KOPT-K1 (cell line): Measurements from ENCODE around the gene GDF2.

ENCODE experiments used
- H3K27ac ChIP-seq: fragments of 200-600 bp; sonication (generic); 2 replicates; pipeline ENCODE4 v1.5.1; 2016; ENCODE audit warnings: antibody characterized with exemption, mild to moderate bottlenecking, low read depth, low read length; ENCODE audit not compliant: poor library complexity, severe bottlenecking
- H3K36me3 ChIP-seq: fragments of 200-600 bp; sonication (generic); 2 replicates; pipeline ENCODE4 v1.5.1; 2017; ENCODE audit warnings: antibody characterized with exemption, mild to moderate bottlenecking, low read length, moderate library complexity; ENCODE audit not compliant: insufficient read depth
- H3K9me3 ChIP-seq: fragments of 200-600 bp; sonication (generic); 2 replicates; pipeline ENCODE4 v1.5.1; 2017; ENCODE audit warnings: antibody characterized with exemption, low read length, mild to moderate bottlenecking; ENCODE audit not compliant: insufficient read depth, poor library complexity, severe bottlenecking

GDF2 gene

GRCh38 chr10:47331491-47331890, 9.2 kb downstream of the GDF2 start:
- Histone ChIP-seq H3K36me3 (no peaks in the 10 kb centered on the region), H3K9me3 (no peaks in the 10 kb centered on the region)

GRCh38 chr10:47331954-47332353, 9.7 kb downstream of the GDF2 start:
- H3K36me3 ChIP-seq: no peaks in the 10 kb centered on the region
- H3K27ac ChIP-seq: no peak overlapping the region
- no peaks in the 10 kb centered on the region for H3K9me3 ChIP-seq

More at GRCh38 chr10:47331491-47331890, 9.2 kb downstream of the GDF2 start:
- no peak overlapping the region for H3K27ac ChIP-seq

- no peaks in the 10 kb centered on the region for H3K9me3 ChIP-seq
- H3K36me3 ChIP-seq: no peaks in the 10 kb centered on the region
- no peak overlapping the region for H3K27ac ChIP-seq
Measured at GRCh38 chr10:47332371-47332770, 10.1 kb downstream of the GDF2 start.

GRCh38 chr10:47332946-47333345, 10.7 kb downstream of the GDF2 start:
- H3K27ac ChIP-seq: no peak overlapping the region
- H3K9me3 ChIP-seq: no peaks in the 10 kb centered on the region
- H3K36me3 ChIP-seq: no peaks in the 10 kb centered on the region

GRCh38 chr10:47333532-47333931, 11.3 kb downstream of the GDF2 start:
- no peaks in the 10 kb centered on the region for H3K36me3 ChIP-seq
- no peak overlapping the region for H3K27ac ChIP-seq
- no peaks in the 10 kb centered on the region for H3K9me3 ChIP-seq

GRCh38 chr10:47334466-47335295, 12.4 kb downstream of the GDF2 start:
- H3K9me3 ChIP-seq: no peaks in the 10 kb centered on the region
- no peaks in the 10 kb centered on the region for H3K36me3 ChIP-seq
- no peak overlapping the region for H3K27ac ChIP-seq

GRCh38 chr10:47335906-47336305, 13.7 kb downstream of the GDF2 start:
- Histone ChIP-seq H3K27ac (no peak overlapping the region), H3K36me3 (no peaks in the 10 kb centered on the region), H3K9me3 (no peaks in the 10 kb centered on the region)

GRCh38 chr10:47336387-47337134, 14.3 kb downstream of the GDF2 start:
- Histone ChIP-seq H3K36me3 (no peaks in the 10 kb centered on the region), H3K9me3 (no peaks in the 10 kb centered on the region), H3K27ac (no peak overlapping the region)

- Histone ChIP-seq H3K27ac (no peak overlapping the region), H3K36me3 (no peaks in the 10 kb centered on the region), H3K9me3 (no peaks in the 10 kb centered on the region)
Measured at GRCh38 chr10:47337310-47337709, 15.1 kb downstream of the GDF2 start.

GRCh38 chr10:47339186-47339735, 17.0 kb downstream of the GDF2 start:
- no peak overlapping the region for H3K27ac ChIP-seq
- no peaks in the 10 kb centered on the region for H3K9me3 ChIP-seq
- no peaks in the 10 kb centered on the region for H3K36me3 ChIP-seq

- no peak overlapping the region for H3K27ac ChIP-seq
- no peaks in the 10 kb centered on the region for H3K36me3 ChIP-seq
- H3K9me3 ChIP-seq: no peaks in the 10 kb centered on the region
Measured at GRCh38 chr10:47339759-47340607, 17.7 kb downstream of the GDF2 start.

- H3K27ac ChIP-seq: no peak overlapping the region
- H3K36me3 ChIP-seq: no peaks in the 10 kb centered on the region
- H3K9me3 ChIP-seq: no peaks in the 10 kb centered on the region
Measured at GRCh38 chr10:47340608-47341170, 18.4 kb downstream of the GDF2 start.

- no peak overlapping the region for H3K27ac ChIP-seq
- no peaks in the 10 kb centered on the region for H3K9me3 ChIP-seq
Measured at GRCh38 chr10:47344996-47345870, 23.0 kb downstream of the GDF2 start.

More at GRCh38 chr10:47344996-47345870, 23.0 kb downstream of the GDF2 start:
- H3K36me3 ChIP-seq: no peaks in the 10 kb centered on the region
